ENCODE results near the gene COL24A1. TPM values are rescaled to one million over a fixed set of nuclear protein-coding genes. Genes with fewer than 3 reads are reported as not detected.

Gene COL24A1
- polyA plus RNA-seq, 1 donor, result 3.8 TPM

Other genes starting within 250 kb of the COL24A1 start
- 18.3 TPM for gene ODF2L, start 239.6 kb upstream of the COL24A1 start, polyA plus RNA-seq (ENCODE audit: insufficient read length)

Data from hindlimb muscle (tissue), 1 donor.